Body of pancreas (tissue), 4 donors: ENCODE results near the gene OR4K1. TPM values are rescaled to one million over a fixed set of nuclear protein-coding genes. Genes with fewer than 3 reads are reported as not detected.

ENCODE experiments used
- ATAC-seq: fragments of 150-250 bp; one replicate; pipeline ENCODE4 v1.9.1; 2016
- DNase-seq, 4 donors: peaks; one replicate each; pipeline ENCODE4 v3.0.0-alpha.2; 2019
- H3K27ac ChIP-seq, 4 donors: fragments of 200-600 bp; sonication (generic); 1 replicate in 3 of 4; 2 replicates in 1 of 4; pipeline versions ENCODE4 v1.5.1 to v1.6.1; 2016 to 2019; ENCODE audit warnings: mild to moderate bottlenecking in 1 of 4, mixed read lengths in 1 of 4, moderate library complexity in 1 of 4
- H3K27me3 ChIP-seq, 2 donors: fragments of 200-600 bp; sonication (generic); one replicate each; pipeline ENCODE4 v1.6.0; 2016; ENCODE audit warnings: mild to moderate bottlenecking in 1 of 2
- H3K36me3 ChIP-seq, 2 donors: fragments of 200-600 bp; sonication (generic); replicated peaks in 1 of 2; 2 replicates each; pipeline ENCODE4 v1.5.1; 2016; ENCODE audit warnings: low read depth in 2 of 2; ENCODE audit not compliant: insufficient read depth in 1 of 2
- H3K4me1 ChIP-seq: fragments of 200-600 bp; sonication (generic); one replicate; pipeline ENCODE4 v1.6.0; 2016
- H3K4me3 ChIP-seq, 2 donors: fragments of 200-600 bp; sonication (generic); 1 replicate in 1 of 2; 2 replicates in 1 of 2; pipeline ENCODE4 v1.5.1; 2016 to 2019
- H3K9me3 ChIP-seq, 3 donors: fragments of 200-600 bp; sonication (generic); 1 replicate in 2 of 3; 2 replicates in 1 of 3; pipeline ENCODE4 v1.5.1; 2016
- CTCF ChIP-seq, 7 experiments: fragments of 450-650 bp in 4 of 7; fragments of 200-600 bp in 3 of 7; sonication (generic) in 3 of 7; IDR thresholded peaks; one replicate each; pipeline ENCODE4 v1.5.1; 2016 to 2019; ENCODE audit warnings: antibody characterized with exemption in 7 of 7
- POLR2A ChIP-seq, 3 donors: fragments of 450-650 bp; IDR thresholded peaks; one replicate each; pipeline ENCODE4 v1.6.1; 2016; ENCODE audit warnings: antibody characterized with exemption in 3 of 3, mild to moderate bottlenecking in 2 of 3
- WGBS, 2 donors: methylation state at CpG; one replicate each; pipeline ENCODE4 v1.1.5; 2017; 5-methylcytosine and 5-hydroxymethylcytosine counted together
- intact Hi-C: fragments of 100-400 bp; cut with DNase I; formaldehyde crosslinking; loops from one replicate; pipeline ENCODE4 v1.15.1; 2023
- total RNA-seq, 2 donors: library from RNA; depleted of rRNA; stranded (reverse); fragments of >200 nt; gene quantifications; one replicate each; pipeline ENCODE4 v1.1.0, GENCODE V29; 2016

The OR4K1 gene
- total RNA-seq, 2 donors from 2014 or later: not detected

GRCh38 chr14:19975291-19975690 lies 44.6 kb downstream of the OR4K1 start, which contains the start of gene OR4K15:
OR4K15 (plus strand) TSS chr14:19975591; CDS start chr14:19975591, 0 bp downstream.
- TF ChIP-seq CTCF (IDR thresholded peaks at IDR 0.05) (no peak), POLR2A (IDR thresholded peaks at IDR 0.05) (no peak)
- no peaks in the 10 kb centered on the region for H3K36me3 ChIP-seq
- 88 to 92% methylated on average over 3 of the region's 3 CpGs for WGBS, 2 donors
- no peak for DNase-seq
- H3K4me3 ChIP-seq: no peak within 1 kb of the TSS
- no peaks in the 10 kb centered on the region for H3K9me3 ChIP-seq
- intact Hi-C loops: no loop called here
- ATAC-seq: no peak
- no peaks in the 10 kb centered on the region for H3K4me1 ChIP-seq
- no peak within 1 kb of the TSS for H3K27ac ChIP-seq
- no peaks in the 10 kb centered on the region for H3K27me3 ChIP-seq

Other genes with a start within 250 kb of the OR4K1 start
- gene OR11H2, start 217.0 kb upstream of the OR4K1 start, total RNA-seq: not detected
- not detected for gene OR4Q3, start 187.3 kb upstream of the OR4K1 start, total RNA-seq
- gene OR4M1, start 157.4 kb upstream of the OR4K1 start, total RNA-seq: not detected
- not detected for gene OR4N2, start 127.1 kb upstream of the OR4K1 start, total RNA-seq
- not detected for gene OR4K2, start 55.8 kb upstream of the OR4K1 start, total RNA-seq
- not detected for gene OR4K5, start 10.3 kb upstream of the OR4K1 start, total RNA-seq
- gene OR4K15, start 44.7 kb downstream of the OR4K1 start, total RNA-seq: not detected
- not detected for gene OR4Q2, start 71.2 kb downstream of the OR4K1 start, total RNA-seq
- gene OR4K14, start 88.4 kb downstream of the OR4K1 start, total RNA-seq: not detected
- gene OR4K13, start 105.1 kb downstream of the OR4K1 start, total RNA-seq: not detected
- gene OR4L1, start 129.1 kb downstream of the OR4K1 start, total RNA-seq: not detected
- not detected for gene OR4K17, start 179.8 kb downstream of the OR4K1 start, total RNA-seq
- gene OR4N5, start 207.9 kb downstream of the OR4K1 start, total RNA-seq: not detected